Measurements from ENCODE around the gene NAXD. TPM values are rescaled to one million over a fixed set of nuclear protein-coding genes. Genes with fewer than 3 reads are reported as not detected.

NAXD gene
- total RNA-seq, 1 experiment from 2014 or later, result 18.7 TPM

GRCh38 chr13:110581506-110582185 lies 33.7 kb upstream of the NAXD start:
- Histone ChIP-seq H3K27me3 (ENCODE audit: low read length) (no peaks in the 10 kb centered on the region), H3K4me3 (ENCODE audit: low read length) (no peak overlapping the region), H3F3A (ENCODE audit: low read length, unreplicated experiment) (no peaks in the 10 kb centered on the region), H3K27ac (ENCODE audit: low read length) (no peak overlapping the region), H3K79me2 (ENCODE audit: low read length) (no peaks in the 10 kb centered on the region), H2AFZ (ENCODE audit: low read length) (no peak overlapping the region), H3K9ac (ENCODE audit: low read length) (no peak overlapping the region), H3K4me1 (ENCODE audit: insufficient read depth, low read length) (no peaks in the 10 kb centered on the region), H3K4me2 (ENCODE audit: low read length) (no peak overlapping the region), H4K20me1 (ENCODE audit: low read length) (no peaks in the 10 kb centered on the region), H3K36me3 (ENCODE audit: low read depth, low read length) (no peaks in the 10 kb centered on the region), H3K9me3 (ENCODE audit: low read length) (no peaks in the 10 kb centered on the region), H3K9me2 (replicated peaks; ENCODE audit: low read length) (no peaks in the 10 kb centered on the region)
- no TSS peak for BruUV-seq (replicated peaks)
- no peak for DNase-seq
- no peak for ATAC-seq
- ChIA-PET CTCF (no interaction called here), POLR2A (ENCODE audit: unreplicated experiment) (no interaction called here)
- intact Hi-C loops (cut with micrococcal nuclease), result no loop called here
- TF ChIP-seq CTCF (conservative IDR thresholded peaks at IDR 0.05; ENCODE audit: low read depth, low read length) (no peak), EZH2 (IDR thresholded peaks at IDR 0.05; ENCODE audit: low read length, unreplicated experiment) (no peak), EZH2phosphoT487 (IDR thresholded peaks at IDR 0.05; ENCODE audit: borderline replicate concordance, low read length) (no peak)

GRCh38 chr13:110582421-110582954 lies 32.9 kb upstream of the NAXD start:
- Histone ChIP-seq H3K79me2 (ENCODE audit: low read length) (no peaks in the 10 kb centered on the region), H3K27ac (ENCODE audit: low read length) (no peak overlapping the region), H3F3A (ENCODE audit: low read length, unreplicated experiment) (no peaks in the 10 kb centered on the region), H3K9me2 (replicated peaks; ENCODE audit: low read length) (no peaks in the 10 kb centered on the region), H3K36me3 (ENCODE audit: low read depth, low read length) (no peaks in the 10 kb centered on the region), H3K9me3 (ENCODE audit: low read length) (no peaks in the 10 kb centered on the region), H3K9ac (ENCODE audit: low read length) (no peak overlapping the region), H3K4me3 (ENCODE audit: low read length) (no peak overlapping the region), H3K4me1 (ENCODE audit: insufficient read depth, low read length) (no peaks in the 10 kb centered on the region), H3K27me3 (ENCODE audit: low read length) (no peaks in the 10 kb centered on the region), H3K4me2 (ENCODE audit: low read length) (no peak overlapping the region), H4K20me1 (ENCODE audit: low read length) (no peaks in the 10 kb centered on the region), H2AFZ (ENCODE audit: low read length) (no peak overlapping the region)
- DNase-seq (no peak), ATAC-seq (no peak)
- CTCF ChIA-PET, result no interaction called here
- no TSS peak for BruUV-seq (replicated peaks)
- no peak for TF ChIP-seq EZH2phosphoT487 (IDR thresholded peaks at IDR 0.05; ENCODE audit: borderline replicate concordance, low read length)
- TF ChIP-seq EZH2 (IDR thresholded peaks at IDR 0.05; ENCODE audit: low read length, unreplicated experiment), result no peak
- no peak for TF ChIP-seq CTCF (conservative IDR thresholded peaks at IDR 0.05; ENCODE audit: low read depth, low read length)
- POLR2A ChIA-PET (ENCODE audit: unreplicated experiment), result no interaction called here
- intact Hi-C loops (cut with micrococcal nuclease), result no loop called here

GRCh38 chr13:110583178-110583865 lies 32.0 kb upstream of the NAXD start:
- Histone ChIP-seq H2AFZ (ENCODE audit: low read length) (no peak overlapping the region), H3K4me3 (ENCODE audit: low read length) (no peak overlapping the region), H3K79me2 (ENCODE audit: low read length) (no peaks in the 10 kb centered on the region), H3K4me2 (ENCODE audit: low read length) (no peak overlapping the region), H3K9me3 (ENCODE audit: low read length) (no peaks in the 10 kb centered on the region), H4K20me1 (ENCODE audit: low read length) (no peaks in the 10 kb centered on the region), H3F3A (ENCODE audit: low read length, unreplicated experiment) (no peaks in the 10 kb centered on the region), H3K27me3 (ENCODE audit: low read length) (no peaks in the 10 kb centered on the region), H3K9me2 (replicated peaks; ENCODE audit: low read length) (no peaks in the 10 kb centered on the region), H3K27ac (ENCODE audit: low read length) (no peak overlapping the region), H3K4me1 (ENCODE audit: insufficient read depth, low read length) (no peaks in the 10 kb centered on the region), H3K36me3 (ENCODE audit: low read depth, low read length) (no peaks in the 10 kb centered on the region), H3K9ac (ENCODE audit: low read length) (no peak overlapping the region)
- ATAC-seq (no peak), DNase-seq (no peak)
- no TSS peak for BruUV-seq (replicated peaks)
- CTCF ChIA-PET, result no interaction called here
- POLR2A ChIA-PET (ENCODE audit: unreplicated experiment), result no interaction called here
- intact Hi-C loops (cut with micrococcal nuclease), result no loop called here
- TF ChIP-seq EZH2phosphoT487 (IDR thresholded peaks at IDR 0.05; ENCODE audit: borderline replicate concordance, low read length) (no peak), EZH2 (IDR thresholded peaks at IDR 0.05; ENCODE audit: low read length, unreplicated experiment) (no peak), CTCF (conservative IDR thresholded peaks at IDR 0.05; ENCODE audit: low read depth, low read length) (no peak)
